HepG2 (cell line): Measurements from ENCODE around the gene SH3D21. TPM values are rescaled to one million over a fixed set of nuclear protein-coding genes. Genes with fewer than 3 reads are reported as not detected.

Source experiments
- CENPX ChIP-seq: sonication (generic); formaldehyde crosslinking; IDR thresholded peaks from 2 replicates; pipeline ENCODE4 v1.9.0; 2021; ENCODE audit warnings: mild to moderate bottlenecking, missing genetic modification reagents, moderate library complexity
- DDIT3 ChIP-seq: sonication (generic); formaldehyde crosslinking; IDR thresholded peaks from 2 replicates; pipeline ENCODE4 v1.4.0; 2020; ENCODE audit warnings: mild to moderate bottlenecking, missing genetic modification reagents
- GTF3A ChIP-seq: sonication (generic); formaldehyde crosslinking; conservative IDR thresholded peaks from 2 replicates; pipeline ENCODE4 v1.4.0; 2020; ENCODE audit warnings: mild to moderate bottlenecking, missing genetic modification reagents
- HMG20B ChIP-seq: conservative IDR thresholded peaks from 2 replicates; pipeline ENCODE4 v1.6.1; 2016; ENCODE audit warnings: missing genetic modification reagents, missing compliant biosample characterization
- MIXL1 ChIP-seq: IDR thresholded peaks from 2 replicates; pipeline ENCODE4 v1.6.1; 2016
- MXI1 ChIP-seq: IDR thresholded peaks from 3 replicates; pipeline ENCODE4 v1.6.1; 2012; ENCODE audit warnings: low read depth, low read length, inconsistent platforms, borderline replicate concordance
- POLR2AphosphoS2 ChIP-seq: IDR thresholded peaks from 2 replicates; pipeline ENCODE4 v1.6.1; 2011; ENCODE audit warnings: low read depth, low read length, improper control_type of control experiment
- POLR2G ChIP-seq: fragments of 200-400 bp; formaldehyde crosslinking; IDR thresholded peaks from 2 replicates; pipeline ENCODE4 v1.6.1; 2018; ENCODE audit warnings: mild to moderate bottlenecking, low read depth, low read length, moderate library complexity
- PRDM4 ChIP-seq: sonication (generic); formaldehyde crosslinking; IDR thresholded peaks from 2 replicates; pipeline ENCODE4 v1.9.0; 2021; ENCODE audit warnings: missing genetic modification reagents, borderline replicate concordance
- PREB ChIP-seq: sonication (generic); formaldehyde crosslinking; IDR thresholded peaks from 2 replicates; pipeline ENCODE4 v1.4.0; 2020; ENCODE audit warnings: missing genetic modification reagents
- RAD21 ChIP-seq: fragments of 450-650 bp; formaldehyde crosslinking; IDR thresholded peaks from 2 replicates; pipeline ENCODE4 v1.5.0; 2020; ENCODE audit warnings: mild to moderate bottlenecking
- RBM39 ChIP-seq: fragments of 200-400 bp; formaldehyde crosslinking; IDR thresholded peaks from one replicate; pipeline ENCODE4 v1.6.1; 2018; ENCODE audit warnings: antibody characterized with exemption, mild to moderate bottlenecking, low read depth, low read length; ENCODE audit not compliant: poor library complexity, severe bottlenecking
- SKIL ChIP-seq: sonication (generic); formaldehyde crosslinking; IDR thresholded peaks from 2 replicates; pipeline ENCODE4 v1.8.0; 2022; ENCODE audit warnings: missing genetic modification reagents, mild to moderate bottlenecking, moderate library complexity, borderline replicate concordance
- SP2 ChIP-seq: sonication (generic); formaldehyde crosslinking; IDR thresholded peaks from 2 replicates; pipeline ENCODE4 v1.5.1; 2020; ENCODE audit warnings: mild to moderate bottlenecking, missing genetic modification reagents
- TGIF2 ChIP-seq: IDR thresholded peaks from 2 replicates; pipeline ENCODE4 v1.6.1; 2016; ENCODE audit warnings: control low read depth, missing compliant biosample characterization
- THAP8 ChIP-seq: sonication (generic); formaldehyde crosslinking; IDR thresholded peaks from 2 replicates; pipeline ENCODE4 v1.5.1; 2020; ENCODE audit warnings: missing genetic modification reagents, mild to moderate bottlenecking, borderline replicate concordance
- ZBTB20 ChIP-seq: sonication (generic); formaldehyde crosslinking; IDR thresholded peaks from 2 replicates; pipeline ENCODE4 v1.8.1; 2023; ENCODE audit warnings: missing genetic modification reagents, low read depth, mild to moderate bottlenecking, borderline replicate concordance
- ZBTB37 ChIP-seq: sonication (generic); formaldehyde crosslinking; IDR thresholded peaks from 2 replicates; pipeline ENCODE4 v1.4.0; 2020; ENCODE audit warnings: mild to moderate bottlenecking, missing genetic modification reagents
- ZEB1 ChIP-seq: IDR thresholded peaks from 2 replicates; pipeline ENCODE4 v1.6.1; 2012; ENCODE audit warnings: mild to moderate bottlenecking, low read depth, inconsistent platforms; ENCODE audit not compliant: insufficient replicate concordance
- ZNF124 ChIP-seq: sonication (generic); formaldehyde crosslinking; IDR thresholded peaks from 2 replicates; pipeline ENCODE4 v1.4.0; 2020; ENCODE audit warnings: missing genetic modification reagents
- ZNF510 ChIP-seq: sonication (generic); formaldehyde crosslinking; IDR thresholded peaks from 2 replicates; pipeline ENCODE4 v1.4.0; 2020; ENCODE audit warnings: low read depth, mild to moderate bottlenecking, missing genetic modification reagents
- ZNF766 ChIP-seq: sonication (generic); formaldehyde crosslinking; IDR thresholded peaks from 2 replicates; pipeline ENCODE4 v1.5.0; 2020; ENCODE audit warnings: missing genetic modification reagents, borderline replicate concordance
- ZSCAN12 ChIP-seq: sonication (generic); formaldehyde crosslinking; IDR thresholded peaks from 2 replicates; pipeline ENCODE4 v1.9.0; 2021; ENCODE audit warnings: mild to moderate bottlenecking, missing genetic modification reagents
- polyA plus RNA-seq, 8 experiments: library from polyadenylated mRNA; depleted of rRNA in 3 of 8; stranded (reverse) in 7 of 8; unstranded in 1 of 8; fragments of >200 nt; fragmentation: Illumina TruSeq in 4 of 8; extraction: Trizol in 4 of 8; gene quantifications; 2 replicates each; pipeline versions ENCODE4 v1.2.1 to v1.2.3, GENCODE V29; 2011 to 2016; ENCODE audit warnings: low read depth in 4 of 8, missing spikeins in 1 of 8, mixed read lengths in 1 of 8; ENCODE audit not compliant: insufficient read depth in 1 of 8
- total RNA-seq, 5 experiments: library from RNA; depleted of rRNA; stranded (reverse); fragments of >200 nt; fragmentation: Illumina TruSeq; extraction: Trizol; gene quantifications; 2 replicates each; pipeline ENCODE4 v1.2.3, GENCODE V29; 2016; ENCODE audit warnings: low read depth in 1 of 5

SH3D21 gene
- total and polyA plus RNA-seq, 2 of the 13 experiments (the other 11 are each of a cell fraction or from before 2014, with no cell fraction given) = 5.1 to 8.6 TPM

- TF ChIP-seq HMG20B (CRISPR knock-in tag) (0 out of 2 replicates have a peak, but pooled peaks have one; percentile 35), TGIF2 (peak; percentile 53; the same call in 1 of the 2 replicates), PRDM4 (CRISPR knock-in tag) (no peak), SKIL (CRISPR knock-in tag) (no peak), ZNF510 (0 out of 2 replicates have a peak, but pooled peaks have one; percentile 49), ZSCAN12 (no peak), ZBTB37 (CRISPR knock-in tag) (no peak), MIXL1 (CRISPR knock-in tag) (no peak), DDIT3 (CRISPR knock-in tag) (no peak), CENPX (CRISPR knock-in tag) (no peak), RAD21 (CRISPR knock-in tag) (no peak), PREB (no peak), SP2 (CRISPR knock-in tag) (peak; percentile 82), ZNF124 (CRISPR knock-in tag) (no peak), POLR2AphosphoS2 (no peak), ZNF766 (CRISPR knock-in tag) (peak; percentile 63; the same call in 1 of the 2 replicates), GTF3A (CRISPR knock-in tag) (no peak), POLR2G (peak; percentile 97), ZEB1 (no peak), THAP8 (CRISPR knock-in tag) (no peak), MXI1 (peak; percentile 79; the same call in 1 of the 3 replicates), ZBTB20 (CRISPR knock-in tag) (no peak), RBM39 (no peak)
Observed at GRCh38 chr1:36306902-36307456, 811 bp downstream of the SH3D21 start (continued).
